ENCODE data around the gene SCRN3.

The SCRN3 gene

DNA sequence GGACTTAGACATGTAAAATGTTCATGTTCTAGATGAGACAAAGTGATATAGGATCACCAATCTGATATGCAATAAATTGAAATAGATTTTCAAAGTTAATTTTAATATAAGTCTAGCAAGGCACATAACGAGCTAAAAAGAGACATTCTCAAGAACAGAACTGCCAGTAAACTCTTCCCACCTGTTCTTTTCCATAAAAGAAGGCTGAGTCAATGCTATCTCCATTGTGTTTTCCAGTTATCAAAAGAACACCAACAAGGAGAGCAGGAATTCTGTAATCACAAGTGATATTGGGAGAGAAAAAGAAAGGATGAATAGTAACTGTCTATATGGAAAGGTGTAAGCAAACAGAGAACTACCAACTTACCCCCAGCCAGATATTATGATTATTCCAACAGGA lies 65.7 kb downstream of the SCRN3 start:
- TF ChIP-seq CEBPB (IDR thresholded peaks at IDR 0.05) (no peak), USF1 (IDR thresholded peaks at IDR 0.05) (no peak), EGR1 (IDR thresholded peaks at IDR 0.05) (no peak), ZBTB7A (IDR thresholded peaks at IDR 0.05; ENCODE audit: low read depth) (no peak), TEAD4 (IDR thresholded peaks at IDR 0.05) (no peak), EP300 (IDR thresholded peaks at IDR 0.05; ENCODE audit: borderline replicate concordance) (no peak), TCF12 (IDR thresholded peaks at IDR 0.05; ENCODE audit: low read depth) (no peak), TAF1 (IDR thresholded peaks at IDR 0.05; ENCODE audit: low read depth) (no peak), CREB1 (IDR thresholded peaks at IDR 0.05; ENCODE audit: low read depth) (no peak), NFIC (IDR thresholded peaks at IDR 0.05) (no peak)
- TF ChIP-seq, protein P1, sequence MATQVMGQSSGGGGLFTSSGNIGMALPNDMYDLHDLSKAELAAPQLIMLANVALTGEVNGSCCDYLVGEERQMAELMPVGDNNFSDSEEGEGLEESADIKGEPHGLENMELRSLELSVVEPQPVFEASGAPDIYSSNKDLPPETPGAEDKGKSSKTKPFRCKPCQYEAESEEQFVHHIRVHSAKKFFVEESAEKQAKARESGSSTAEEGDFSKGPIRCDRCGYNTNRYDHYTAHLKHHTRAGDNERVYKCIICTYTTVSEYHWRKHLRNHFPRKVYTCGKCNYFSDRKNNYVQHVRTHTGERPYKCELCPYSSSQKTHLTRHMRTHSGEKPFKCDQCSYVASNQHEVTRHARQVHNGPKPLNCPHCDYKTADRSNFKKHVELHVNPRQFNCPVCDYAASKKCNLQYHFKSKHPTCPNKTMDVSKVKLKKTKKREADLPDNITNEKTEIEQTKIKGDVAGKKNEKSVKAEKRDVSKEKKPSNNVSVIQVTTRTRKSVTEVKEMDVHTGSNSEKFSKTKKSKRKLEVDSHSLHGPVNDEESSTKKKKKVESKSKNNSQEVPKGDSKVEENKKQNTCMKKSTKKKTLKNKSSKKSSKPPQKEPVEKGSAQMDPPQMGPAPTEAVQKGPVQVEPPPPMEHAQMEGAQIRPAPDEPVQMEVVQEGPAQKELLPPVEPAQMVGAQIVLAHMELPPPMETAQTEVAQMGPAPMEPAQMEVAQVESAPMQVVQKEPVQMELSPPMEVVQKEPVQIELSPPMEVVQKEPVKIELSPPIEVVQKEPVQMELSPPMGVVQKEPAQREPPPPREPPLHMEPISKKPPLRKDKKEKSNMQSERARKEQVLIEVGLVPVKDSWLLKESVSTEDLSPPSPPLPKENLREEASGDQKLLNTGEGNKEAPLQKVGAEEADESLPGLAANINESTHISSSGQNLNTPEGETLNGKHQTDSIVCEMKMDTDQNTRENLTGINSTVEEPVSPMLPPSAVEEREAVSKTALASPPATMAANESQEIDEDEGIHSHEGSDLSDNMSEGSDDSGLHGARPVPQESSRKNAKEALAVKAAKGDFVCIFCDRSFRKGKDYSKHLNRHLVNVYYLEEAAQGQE (IDR thresholded peaks at IDR 0.05; ENCODE audit: low read depth), result no peak

DNA sequence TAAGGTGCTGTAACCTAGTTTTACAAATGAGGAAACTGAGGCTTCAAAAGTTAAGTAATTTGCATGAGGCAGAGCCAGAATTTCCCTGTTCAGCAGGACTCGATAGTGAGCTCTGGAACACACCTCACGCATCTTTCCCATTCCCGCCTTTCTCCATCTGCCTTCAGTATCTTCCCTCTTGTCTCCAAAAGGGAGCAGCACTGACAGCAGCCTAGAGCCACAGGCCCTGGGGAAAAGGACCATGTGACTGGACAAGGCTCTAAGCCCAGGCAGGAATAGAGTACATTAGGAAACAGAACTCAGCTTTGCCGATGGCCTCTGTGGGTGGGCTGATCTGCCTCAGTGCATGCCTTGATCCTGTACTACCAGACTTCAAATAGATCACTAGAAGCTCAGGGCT lies 69.8 kb downstream of the SCRN3 start:
- TF ChIP-seq CEBPB (IDR thresholded peaks at IDR 0.05), result no peak

GRCh38 chr2:174473796-174474195 lies 78.3 kb downstream of the SCRN3 start:
- TF ChIP-seq TAF1 (IDR thresholded peaks at IDR 0.05; ENCODE audit: low read depth), result no peak
- TF ChIP-seq TCF12 (IDR thresholded peaks at IDR 0.05; ENCODE audit: low read depth), result no peak
- no peak for TF ChIP-seq YY1 (IDR thresholded peaks at IDR 0.05; ENCODE audit: low read depth)

DNA sequence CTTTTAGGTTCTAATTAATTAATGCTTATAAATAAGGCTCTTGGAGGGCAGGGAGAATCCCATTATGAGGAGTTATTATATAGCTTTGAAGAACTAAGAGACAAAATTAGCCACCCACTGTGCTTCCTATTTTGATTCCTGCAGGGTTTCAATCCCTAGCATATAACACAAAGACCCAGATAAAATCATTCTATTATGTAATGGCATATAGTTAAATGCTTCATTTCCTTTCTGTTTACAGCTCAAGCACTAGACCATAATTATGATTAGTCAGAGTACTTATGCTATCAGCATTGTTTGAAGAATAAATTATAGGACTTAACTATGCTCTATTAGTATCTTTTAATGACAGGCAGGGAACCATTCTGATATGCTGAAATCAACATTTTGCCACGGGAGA lies 82.2 kb downstream of the SCRN3 start:
- TF ChIP-seq TEAD4 (IDR thresholded peaks at IDR 0.05), result no peak
- TF ChIP-seq, protein P2, sequence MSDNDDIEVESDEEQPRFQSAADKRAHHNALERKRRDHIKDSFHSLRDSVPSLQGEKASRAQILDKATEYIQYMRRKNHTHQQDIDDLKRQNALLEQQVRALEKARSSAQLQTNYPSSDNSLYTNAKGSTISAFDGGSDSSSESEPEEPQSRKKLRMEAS (IDR thresholded peaks at IDR 0.05), result no peak
